Stimulated activated naive CD8-positive, alpha-beta T cell treated with anti-CD3 and anti-CD28 coated beads, Interleukin-15, amount 100 ng/mL, for 72 hours (primary cell): ENCODE results near the gene SGMS1.
"Not testable (repeated sequence)": the region's sequence is repeated elsewhere in the genome, so short reads cannot be mapped to it uniquely, and the experiment has no call there.

Experiments
- ATAC-seq: fragments of 150-1000 bp; cut with Tn5 transposase; 2 replicates; pipeline ENCODE4 v1.10.0; 2021; ENCODE audit warnings: mild to moderate bottlenecking, moderate library complexity
- DNase-seq, 2 donors: peaks; one replicate each; pipeline ENCODE4 v3.0.0; 2021 to 2022
- H3K27ac Mint-ChIP-seq, 2 donors: one replicate each; pipeline ENCODE4 v1.8.0; 2022; ENCODE audit warnings: mild to moderate bottlenecking in 2 of 2, mixed read lengths in 2 of 2, moderate library complexity in 2 of 2
- H3K27me3 Mint-ChIP-seq: one replicate; pipeline ENCODE4 v1.8.0; 2022; ENCODE audit warnings: mixed read lengths
- H3K4me1 Mint-ChIP-seq: one replicate; pipeline ENCODE4 v1.8.0; 2022; ENCODE audit warnings: mild to moderate bottlenecking, mixed read lengths
- H3K4me3 Mint-ChIP-seq, 2 donors: one replicate each; pipeline ENCODE4 v1.8.0; 2022; ENCODE audit warnings: mild to moderate bottlenecking in 2 of 2, mixed read lengths in 2 of 2, moderate library complexity in 1 of 2
- H3K9me3 Mint-ChIP-seq, 2 donors: one replicate each; pipeline ENCODE4 v1.8.0; 2022; ENCODE audit warnings: mixed read lengths in 2 of 2

Gene SGMS1

DNA sequence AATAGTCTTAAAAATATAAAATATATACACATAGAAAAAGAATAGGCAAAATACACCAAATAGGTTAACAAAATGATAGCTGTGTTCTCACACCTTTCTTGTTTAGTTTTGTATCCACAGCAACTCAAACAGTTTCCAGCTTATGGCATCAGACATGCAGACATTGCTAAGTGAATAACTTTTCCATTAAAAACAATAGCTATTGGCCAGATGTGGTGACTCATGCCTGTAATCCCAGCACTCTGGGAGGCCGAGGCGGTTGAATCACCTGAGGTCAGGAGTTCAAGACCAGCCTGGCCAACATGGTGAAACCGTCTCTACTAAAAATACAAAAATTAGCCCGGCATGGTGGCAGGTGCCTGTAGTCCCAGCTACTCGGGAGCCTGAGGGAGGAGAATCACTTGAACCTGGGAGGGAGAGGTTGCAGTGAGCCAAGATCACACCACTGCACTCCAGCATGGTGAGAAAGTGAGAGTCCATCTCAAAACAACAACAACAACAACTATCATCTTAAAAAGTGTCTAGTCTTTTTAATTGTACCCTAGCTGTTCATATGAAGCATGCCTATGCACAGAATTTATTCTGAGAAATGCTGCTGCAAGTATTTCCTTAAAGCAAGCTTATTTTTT lies 88.9 kb downstream of the SGMS1 start:
- not testable (repeated sequence) for DNase-seq, H3K27me3 Mint-ChIP-seq, ATAC-seq, H3K27ac Mint-ChIP-seq, H3K9me3 Mint-ChIP-seq, H3K4me3 Mint-ChIP-seq
- peaks cover 54% of the 10 kb centered on the region for H3K4me1 Mint-ChIP-seq

GRCh38 chr10:50533296-50533695 lies 90.5 kb downstream of the SGMS1 start:
- DNase-seq (no peak), ATAC-seq (no peak)
- H3K4me3 Mint-ChIP-seq, result no peak overlapping the region
- H3K27me3 Mint-ChIP-seq, result no peaks in the 10 kb centered on the region
- H3K4me1 Mint-ChIP-seq, result peaks cover 38% of the 10 kb centered on the region
- H3K27ac Mint-ChIP-seq, result no peak overlapping the region
- H3K9me3 Mint-ChIP-seq, result no peaks in the 10 kb centered on the region

- H3K4me3 Mint-ChIP-seq, result no peak overlapping the region
- H3K9me3 Mint-ChIP-seq, result no peaks in the 10 kb centered on the region
- DNase-seq, result no peak
- H3K4me1 Mint-ChIP-seq, result peaks cover 24% of the 10 kb centered on the region
- H3K27ac Mint-ChIP-seq, result no peak overlapping the region
- no peaks in the 10 kb centered on the region for H3K27me3 Mint-ChIP-seq
- no peak for ATAC-seq
Observed at GRCh38 chr10:50531388-50532077, 92.2 kb downstream of the SGMS1 start.

DNA sequence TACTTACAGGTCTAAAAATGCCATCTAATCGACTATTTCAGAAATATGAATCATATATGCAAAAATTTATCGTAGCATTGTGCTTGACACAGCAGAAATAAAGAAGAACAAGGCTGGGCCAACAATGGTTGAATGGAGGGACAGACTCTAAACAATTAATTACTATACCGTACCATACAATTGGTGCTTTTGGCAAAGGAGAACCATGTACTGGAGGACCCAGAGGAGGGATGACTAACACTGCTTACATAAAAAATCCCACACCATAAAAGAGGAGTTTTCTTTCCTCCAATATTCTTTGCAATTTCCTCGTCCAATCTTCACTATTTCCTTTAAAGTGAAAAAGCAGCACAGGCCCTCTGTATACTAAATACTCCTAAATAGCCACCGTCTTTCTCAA lies 94.1 kb downstream of the SGMS1 start:
- no peak for DNase-seq
- H3K27ac Mint-ChIP-seq, result no peak overlapping the region
- H3K4me3 Mint-ChIP-seq, result no peak overlapping the region
- no peaks in the 10 kb centered on the region for H3K9me3 Mint-ChIP-seq
- H3K4me1 Mint-ChIP-seq, result peaks cover 12% of the 10 kb centered on the region
- H3K27me3 Mint-ChIP-seq, result no peaks in the 10 kb centered on the region
- no peak for ATAC-seq

GRCh38 chr10:50528206-50528605 lies 95.5 kb downstream of the SGMS1 start:
- DNase-seq (no peak), ATAC-seq (no peak)
- H3K27ac Mint-ChIP-seq, result no peak overlapping the region
- H3K4me1 Mint-ChIP-seq, result peaks cover 19% of the 10 kb centered on the region
- no peaks in the 10 kb centered on the region for H3K27me3 Mint-ChIP-seq
- no peak overlapping the region for H3K4me3 Mint-ChIP-seq
- no peaks in the 10 kb centered on the region for H3K9me3 Mint-ChIP-seq

DNA sequence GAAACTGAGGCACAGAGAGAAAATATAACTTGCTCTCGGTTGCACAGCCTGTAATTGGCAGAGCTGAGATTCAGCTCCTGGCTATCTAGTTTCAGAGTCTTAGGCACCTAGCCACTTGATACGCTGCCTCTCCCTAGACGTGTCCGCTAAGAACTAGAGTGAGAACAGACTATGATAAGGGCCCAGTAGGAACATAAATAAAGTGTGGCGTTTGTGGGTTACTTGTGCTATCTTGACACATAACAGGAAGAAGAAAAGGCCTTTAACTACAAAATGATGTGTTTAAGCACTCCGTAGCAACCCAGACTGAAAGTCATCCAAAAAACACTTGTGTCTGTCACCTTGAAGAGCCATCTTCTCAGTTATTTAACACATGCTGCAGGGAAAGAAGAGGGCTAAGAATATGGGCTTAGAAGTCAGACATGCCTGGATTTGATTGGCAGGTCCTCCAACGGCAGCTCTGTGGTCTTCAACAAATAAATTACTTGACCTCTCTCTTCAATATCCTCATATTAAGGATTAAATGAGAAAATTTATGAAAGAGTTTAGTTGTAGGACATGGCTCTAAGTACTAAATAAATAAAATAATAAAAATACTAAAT lies 96.2 kb downstream of the SGMS1 start:
- Mint-ChIP-seq H3K9me3 (no peaks in the 10 kb centered on the region), H3K4me3 (no peak overlapping the region), H3K27ac (peak overlapping the region in 1 of 2 donors; percentile 54), H3K27me3 (no peaks in the 10 kb centered on the region), H3K4me1 (peaks cover 24% of the 10 kb centered on the region)
- DNase-seq (no peak), ATAC-seq (peak; percentile 95)

GRCh38 chr10:50526185-50526584 lies 97.6 kb downstream of the SGMS1 start:
- no peak for DNase-seq
- no peak overlapping the region for H3K27ac Mint-ChIP-seq
- no peak overlapping the region for H3K4me3 Mint-ChIP-seq
- H3K27me3 Mint-ChIP-seq, result no peaks in the 10 kb centered on the region
- ATAC-seq, result no peak
- no peaks in the 10 kb centered on the region for H3K9me3 Mint-ChIP-seq
- H3K4me1 Mint-ChIP-seq, result peaks cover 28% of the 10 kb centered on the region

DNA sequence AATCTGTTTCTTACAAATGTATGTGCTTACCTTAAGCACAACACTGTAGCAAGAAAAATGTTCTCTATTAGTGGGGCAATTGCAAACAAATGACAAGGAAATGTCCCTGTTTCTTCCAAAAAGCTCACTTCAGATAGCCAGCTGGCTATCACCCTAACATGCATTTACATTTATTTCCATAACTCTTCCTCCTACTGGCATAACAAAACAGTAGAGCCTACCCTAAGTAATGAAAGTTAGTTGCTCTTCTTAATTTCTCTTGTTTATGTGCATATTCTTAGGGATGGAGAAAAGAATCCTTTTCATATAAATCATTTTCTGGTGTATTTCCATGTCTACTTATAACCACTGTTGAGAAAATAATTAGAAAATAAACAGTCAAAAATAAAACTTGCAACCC lies 100.4 kb downstream of the SGMS1 start:
- Mint-ChIP-seq H3K4me1 (peaks cover 28% of the 10 kb centered on the region), H3K27me3 (no peaks in the 10 kb centered on the region), H3K4me3 (no peak overlapping the region), H3K9me3 (no peaks in the 10 kb centered on the region), H3K27ac (no peak overlapping the region)
- DNase-seq, result no peak
- ATAC-seq, result no peak

DNA sequence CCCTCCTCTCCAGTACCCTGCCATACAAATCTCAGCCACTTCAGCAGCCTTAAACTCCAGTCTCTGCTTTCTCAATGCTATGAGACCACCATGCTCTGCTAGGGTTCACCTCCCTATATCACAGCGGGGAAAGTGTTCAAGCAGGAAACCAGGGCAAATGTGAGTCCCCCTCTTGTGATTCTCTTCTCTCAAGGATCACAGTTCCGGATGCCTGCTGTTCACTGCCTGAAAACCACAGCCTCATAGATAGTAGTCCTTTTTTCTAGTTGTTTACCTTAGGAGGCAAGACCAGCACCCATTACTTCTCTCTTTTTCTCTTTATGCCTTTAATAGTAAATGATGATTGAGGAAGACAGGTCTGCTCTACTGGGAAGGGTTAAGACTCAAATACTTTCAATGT lies 100.8 kb downstream of the SGMS1 start:
- ATAC-seq (no peak), DNase-seq (no peak)
- Mint-ChIP-seq H3K27me3 (no peaks in the 10 kb centered on the region), H3K9me3 (no peaks in the 10 kb centered on the region), H3K27ac (no peak overlapping the region), H3K4me1 (peaks cover 28% of the 10 kb centered on the region), H3K4me3 (no peak overlapping the region)

GRCh38 chr10:50520115-50520514 lies 103.6 kb downstream of the SGMS1 start:
- DNase-seq (no peak), ATAC-seq (no peak)
- Mint-ChIP-seq H3K4me3 (no peak overlapping the region), H3K27me3 (no peaks in the 10 kb centered on the region), H3K9me3 (no peaks in the 10 kb centered on the region), H3K4me1 (peaks cover 38% of the 10 kb centered on the region), H3K27ac (no peak overlapping the region)

DNA sequence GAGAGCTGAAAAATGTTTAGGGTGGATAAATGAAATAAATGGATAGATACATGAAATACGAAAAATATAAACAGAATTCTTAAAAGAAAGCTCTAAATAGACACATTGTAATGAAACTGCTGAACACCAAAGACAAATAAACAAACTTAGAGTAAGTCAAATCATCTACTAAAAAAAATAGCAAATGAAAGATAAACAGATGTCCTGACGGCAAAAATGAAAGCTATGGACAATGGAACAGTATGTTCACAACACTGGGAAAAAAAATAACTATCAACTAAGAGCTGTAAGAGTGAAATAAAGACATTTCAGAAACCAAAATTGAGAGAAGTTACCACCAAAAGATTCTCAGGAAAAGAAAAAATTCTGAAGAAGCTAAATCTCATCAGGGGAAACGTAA lies 106.1 kb downstream of the SGMS1 start:
- Mint-ChIP-seq H3K27ac (no peak overlapping the region), H3K4me3 (no peak overlapping the region), H3K27me3 (no peaks in the 10 kb centered on the region), H3K4me1 (peaks cover 47% of the 10 kb centered on the region), H3K9me3 (no peaks in the 10 kb centered on the region)
- ATAC-seq (no peak), DNase-seq (no peak)

DNA sequence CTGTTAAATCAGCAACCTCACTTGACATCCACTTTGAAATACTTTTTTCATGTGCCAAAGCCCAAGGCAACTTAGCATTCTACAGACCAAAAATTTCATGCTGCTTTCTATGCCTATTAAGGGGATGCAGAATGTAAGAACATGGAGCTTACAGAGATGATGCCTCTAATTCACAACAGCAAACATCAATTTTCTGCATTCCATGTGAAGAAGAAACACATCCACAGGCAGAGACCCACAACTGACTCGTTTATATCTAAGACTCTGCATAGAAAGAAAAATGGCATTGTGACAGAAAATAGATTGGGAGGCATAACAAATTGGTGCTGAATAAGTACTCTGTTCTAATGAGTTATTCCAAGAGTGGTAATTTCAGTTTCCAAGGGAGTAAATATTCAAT lies 107.6 kb downstream of the SGMS1 start:
- Mint-ChIP-seq H3K27me3 (no peaks in the 10 kb centered on the region), H3K27ac (no peak overlapping the region), H3K9me3 (no peaks in the 10 kb centered on the region), H3K4me1 (peaks cover 51% of the 10 kb centered on the region), H3K4me3 (no peak overlapping the region)
- DNase-seq (no peak), ATAC-seq (no peak)

- Mint-ChIP-seq H3K4me1 (peaks cover 58% of the 10 kb centered on the region), H3K9me3 (no peaks in the 10 kb centered on the region), H3K27me3 (no peaks in the 10 kb centered on the region), H3K4me3 (no peak overlapping the region), H3K27ac (no peak overlapping the region)
- ATAC-seq (no peak), DNase-seq (no peak)
Observed at GRCh38 chr10:50515420-50515819, 108.3 kb downstream of the SGMS1 start.

DNA sequence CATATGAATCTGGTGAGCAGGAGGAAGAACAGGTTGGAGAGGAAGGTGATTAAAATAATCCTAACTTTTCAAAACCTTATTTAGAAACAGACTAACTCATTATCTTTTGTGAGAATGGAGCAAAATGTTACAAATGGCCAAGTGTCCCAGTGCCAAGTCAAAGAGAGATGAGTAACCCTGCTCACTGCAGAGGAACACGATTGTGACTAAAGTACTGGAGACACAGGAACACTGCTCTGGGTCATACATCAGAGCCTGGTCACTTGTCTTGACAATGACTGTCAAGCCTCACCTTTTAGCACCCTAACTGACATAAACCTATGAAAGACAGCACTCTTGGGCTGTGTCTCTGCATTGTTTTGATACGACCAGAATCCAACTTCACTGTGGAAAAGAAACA lies 108.8 kb downstream of the SGMS1 start:
- Mint-ChIP-seq H3K27me3 (no peaks in the 10 kb centered on the region), H3K27ac (no peak overlapping the region), H3K4me1 (peaks cover 62% of the 10 kb centered on the region), H3K4me3 (no peak overlapping the region), H3K9me3 (no peaks in the 10 kb centered on the region)
- ATAC-seq (no peak), DNase-seq (no peak)

- Mint-ChIP-seq H3K9me3 (no peaks in the 10 kb centered on the region), H3K4me1 (peaks cover 72% of the 10 kb centered on the region), H3K4me3 (no peak overlapping the region), H3K27ac (no peak overlapping the region), H3K27me3 (no peaks in the 10 kb centered on the region)
- DNase-seq (no peak), ATAC-seq (no peak)
Observed at GRCh38 chr10:50513956-50514355, 109.8 kb downstream of the SGMS1 start.

DNA sequence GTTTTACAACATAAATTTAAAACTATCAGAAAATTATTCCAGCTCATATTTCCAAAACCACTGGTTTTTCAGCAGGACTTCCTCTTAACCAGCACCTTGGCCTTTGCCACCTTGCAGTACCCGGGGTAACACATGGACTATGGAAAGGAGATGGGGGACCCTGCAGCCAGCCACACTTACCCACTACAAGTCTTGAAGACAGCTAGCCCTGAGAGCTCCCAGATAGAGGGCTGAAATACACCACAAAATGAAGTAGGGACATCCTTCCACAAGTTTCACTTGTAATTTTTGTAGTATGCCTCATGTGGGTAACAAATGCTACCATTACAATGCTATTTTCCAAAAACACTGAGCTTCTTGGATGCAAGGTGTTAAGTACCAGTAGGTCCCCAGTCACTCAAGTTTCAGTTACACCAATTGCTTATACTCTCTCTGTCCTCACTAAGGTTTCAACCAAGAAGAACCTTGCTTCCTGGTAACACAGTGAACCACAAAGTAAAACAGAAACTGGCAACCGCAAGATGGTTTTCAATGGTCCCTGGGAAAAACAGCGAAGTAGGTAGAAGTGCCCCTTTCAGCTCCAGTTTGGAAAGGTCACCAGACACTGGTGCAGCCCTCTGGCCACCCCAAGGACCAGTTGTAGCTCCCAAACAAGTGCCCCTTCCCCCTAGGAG lies 110.9 kb downstream of the SGMS1 start:
- Mint-ChIP-seq H3K27me3 (no peaks in the 10 kb centered on the region), H3K27ac (peak overlapping the region; percentile 5 to 10), H3K4me1 (peaks cover 79% of the 10 kb centered on the region), H3K9me3 (no peaks in the 10 kb centered on the region), H3K4me3 (peak overlapping the region; percentile 40 to 56)
- ATAC-seq (peak; percentile 73), DNase-seq (peak in 1 of 2 donors; percentile 40)
